Measurements from ENCODE around the gene FOXM1. TPM values are rescaled to one million over a fixed set of nuclear protein-coding genes. Genes with fewer than 3 reads are reported as not detected.

Gene FOXM1
- total RNA-seq, 4 donors from 2014 or later: 0.09 to 4.3 (median 0.50) TPM

DNA sequence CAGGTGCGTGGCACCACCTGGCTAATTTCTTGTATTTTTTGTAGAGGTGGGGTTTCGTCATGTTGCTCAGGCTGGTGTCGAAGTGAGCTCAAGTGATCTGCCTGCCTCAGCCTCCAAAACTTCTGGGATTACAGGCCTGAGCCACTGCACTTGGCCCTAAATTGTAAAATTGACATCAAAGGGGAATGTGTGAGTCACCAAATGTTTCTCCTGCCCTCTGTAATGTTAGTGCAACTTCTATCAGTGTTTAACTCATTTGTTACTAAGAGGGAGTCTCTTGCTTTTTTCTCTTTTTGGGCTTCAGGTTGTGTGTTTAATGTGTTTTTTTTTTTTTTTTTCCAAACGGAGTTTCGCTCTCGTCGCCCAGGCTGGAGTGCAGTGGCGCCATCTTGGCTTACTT, 16.0 kb upstream of the FOXM1 start:
- TF ChIP-seq CTCF (IDR thresholded peaks at IDR 0.05): no peak
- ATAC-seq (ENCODE audit: low FRiP score): no peak
- no peak for DNase-seq (ENCODE audit: low spot score)

GRCh38 chr12:2892246-2892645, 15.3 kb upstream of the FOXM1 start:
- no peak for DNase-seq (ENCODE audit: low spot score)
- ATAC-seq (ENCODE audit: low FRiP score): no peak
- TF ChIP-seq CTCF (IDR thresholded peaks at IDR 0.05): no peak

DNA sequence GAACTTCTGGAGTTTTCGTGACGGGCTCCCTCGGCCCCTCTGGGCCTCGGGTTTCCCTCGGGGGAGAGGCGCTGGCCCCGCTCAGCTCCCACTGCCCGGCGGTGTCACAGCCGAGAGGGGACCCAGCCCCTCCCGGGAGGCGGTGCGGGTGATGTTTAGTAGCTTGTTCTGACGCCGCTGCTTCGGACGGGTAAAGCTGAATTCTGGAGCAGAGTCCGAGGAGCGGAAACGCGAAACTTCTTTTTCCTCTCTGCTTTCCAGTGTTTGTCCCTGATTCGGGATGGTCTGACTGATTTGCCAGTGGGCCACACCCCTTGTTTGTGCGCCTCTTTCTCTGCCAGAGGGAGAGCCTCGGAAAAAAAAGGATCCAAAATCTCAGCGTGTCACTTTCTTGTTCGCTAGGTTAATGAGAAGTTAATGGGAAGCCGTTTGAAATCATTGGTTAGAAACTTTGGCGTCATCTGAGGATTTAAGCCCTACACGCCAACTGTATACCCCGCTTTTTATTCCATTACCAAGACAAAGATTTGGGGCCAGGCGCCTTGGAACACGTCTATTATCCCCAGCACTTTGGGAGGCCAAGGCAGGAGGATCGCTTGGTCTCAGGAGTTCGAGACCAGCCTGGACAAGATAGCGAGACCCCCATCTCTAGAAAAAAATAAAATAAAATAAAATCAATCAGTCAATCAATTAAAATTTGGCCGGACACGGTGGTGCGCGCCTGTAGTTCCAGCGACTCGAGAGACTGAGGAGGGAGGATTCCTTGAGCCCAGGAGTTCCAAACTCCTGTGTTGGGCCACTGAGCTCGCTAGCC, 14.5 kb upstream of the FOXM1 start:
- ATAC-seq (ENCODE audit: low FRiP score) (peak; percentile 44), DNase-seq (ENCODE audit: low spot score) (no peak)
- TF ChIP-seq CTCF (IDR thresholded peaks at IDR 0.05): no peak

DNA sequence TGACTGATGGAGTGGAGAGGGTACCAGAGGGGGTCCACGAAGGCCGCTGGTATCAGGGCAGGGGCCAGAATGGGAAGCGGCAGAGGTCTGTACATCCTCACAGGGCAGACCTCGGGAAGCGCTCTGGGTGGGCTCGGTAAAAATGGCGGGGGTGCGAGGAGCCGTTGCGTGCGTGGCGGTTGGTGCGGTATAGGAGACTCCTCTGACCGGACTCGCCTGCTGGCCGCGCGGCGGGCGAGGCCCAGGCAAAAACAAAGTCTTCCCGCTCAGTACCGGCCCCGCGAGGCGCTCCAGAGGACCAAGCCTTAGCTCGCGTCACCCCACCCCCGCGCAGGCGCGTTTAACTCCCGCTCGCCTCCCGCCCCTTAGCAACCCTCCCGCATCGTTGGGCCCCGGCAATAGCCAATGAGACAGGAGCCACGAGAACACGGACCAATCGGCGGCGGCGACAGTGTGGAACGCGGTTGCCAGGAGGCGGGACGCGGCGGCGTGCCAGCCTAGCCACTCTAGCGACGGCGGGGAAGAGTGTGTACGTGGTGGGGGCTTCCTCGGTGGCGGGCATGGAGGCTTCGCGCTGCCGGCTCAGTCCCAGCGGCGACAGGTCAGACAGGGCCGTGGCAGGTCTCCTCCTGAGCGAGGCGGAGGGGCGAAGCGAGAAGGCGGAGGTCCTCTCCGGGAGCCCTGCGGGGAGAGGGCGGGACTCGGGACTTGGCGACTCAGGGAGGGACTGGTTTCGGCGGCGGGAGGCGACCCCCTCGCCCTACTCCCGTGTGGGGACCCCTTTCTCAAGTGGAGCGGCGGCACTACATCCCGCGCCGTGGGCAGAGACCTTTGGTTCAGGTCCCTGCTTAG, 13.6 kb upstream of the FOXM1 start, which contains the start of gene TULP3:
TULP3 (plus strand) TSS at position 504 of the 852 bp plus-strand sequence; CDS start at position 561, 57 bp downstream.
- ATAC-seq (ENCODE audit: low FRiP score): peak; percentile 99

DNA sequence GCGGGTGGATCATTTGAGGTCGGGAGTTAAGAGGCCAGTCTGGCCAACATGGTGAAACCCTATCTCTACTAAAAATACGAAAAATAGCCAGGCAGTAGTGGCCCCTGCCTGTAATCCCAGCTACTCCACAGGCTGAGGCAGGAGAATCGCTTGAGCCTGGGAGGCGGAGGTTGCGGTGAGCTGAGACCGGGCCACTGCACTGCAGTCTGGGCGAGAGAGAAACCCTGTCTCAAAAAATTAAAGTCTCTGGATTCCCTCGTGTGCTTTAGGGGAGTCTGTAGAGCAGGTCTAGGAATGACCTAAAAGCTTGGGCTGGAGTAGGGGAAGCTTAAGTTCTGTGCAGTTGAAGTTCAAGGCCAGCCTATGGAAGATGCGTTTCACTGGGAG, 13.0 kb upstream of the FOXM1 start:
- TF ChIP-seq CTCF (IDR thresholded peaks at IDR 0.05): no peak
- DNase-seq (ENCODE audit: low spot score) (no peak), ATAC-seq (ENCODE audit: low FRiP score) (no peak)

More for the DNA sequence above, 13.6 kb upstream of the FOXM1 start, which contains the start of gene TULP3:
- TF ChIP-seq CTCF (IDR thresholded peaks at IDR 0.05): no peak
- peak; percentile 97 for DNase-seq (ENCODE audit: low spot score)

GRCh38 chr12:2886768-2887450, 9.9 kb upstream of the FOXM1 start:
- no peak for TF ChIP-seq CTCF (IDR thresholded peaks at IDR 0.05)
- DNase-seq (ENCODE audit: low spot score) (no peak), ATAC-seq (ENCODE audit: low FRiP score) (no peak)
